GM18520 (cell line): Measurements from ENCODE around the gene SEMA5A.

Experiments used
- ATAC-seq: cut with Tn5 transposase; IDR thresholded peaks from one replicate; pipeline ENCODE4 v1.9.1; 2021; ENCODE audit not compliant: unreplicated experiment

SEMA5A gene

GRCh38 chr5:9337928-9338595 is 207.8 kb downstream of the SEMA5A start:
- no peak for ATAC-seq

GRCh38 chr5:9335754-9336495 is 209.9 kb downstream of the SEMA5A start:
- no peak for ATAC-seq

GRCh38 chr5:9335269-9335668 is 210.6 kb downstream of the SEMA5A start:
- no peak for ATAC-seq

- no peak for ATAC-seq
Measured at GRCh38 chr5:9332026-9332425, 213.8 kb downstream of the SEMA5A start.

GRCh38 chr5:9331372-9331771 is 214.5 kb downstream of the SEMA5A start:
- no peak for ATAC-seq

GRCh38 chr5:9329125-9329524 is 216.8 kb downstream of the SEMA5A start:
- ATAC-seq = no peak

GRCh38 chr5:9325549-9325948 is 220.3 kb downstream of the SEMA5A start:
- no peak for ATAC-seq

- no peak for ATAC-seq
Measured at GRCh38 chr5:9324348-9325077, 221.4 kb downstream of the SEMA5A start.

- ATAC-seq = no peak
Measured at GRCh38 chr5:9320652-9321051, 225.2 kb downstream of the SEMA5A start.

- no peak for ATAC-seq
Measured at GRCh38 chr5:9318031-9318430, 227.8 kb downstream of the SEMA5A start.

GRCh38 chr5:9316733-9317132 is 229.1 kb downstream of the SEMA5A start:
- ATAC-seq = no peak

GRCh38 chr5:9316041-9316440 is 229.8 kb downstream of the SEMA5A start:
- ATAC-seq = no peak

GRCh38 chr5:9314558-9314957 is 231.3 kb downstream of the SEMA5A start:
- ATAC-seq = no peak

- ATAC-seq = no peak
Measured at GRCh38 chr5:9313751-9314150, 232.1 kb downstream of the SEMA5A start.

GRCh38 chr5:9307150-9307549 is 238.7 kb downstream of the SEMA5A start:
- ATAC-seq = no peak

GRCh38 chr5:9302218-9302617 is 243.7 kb downstream of the SEMA5A start:
- no peak for ATAC-seq

GRCh38 chr5:9301200-9301599 is 244.7 kb downstream of the SEMA5A start:
- no peak for ATAC-seq

GRCh38 chr5:9297134-9297533 is 248.7 kb downstream of the SEMA5A start:
- ATAC-seq = no peak

GRCh38 chr5:9295466-9295801 is 250.4 kb downstream of the SEMA5A start:
- ATAC-seq = no peak

- no peak for ATAC-seq
Measured at GRCh38 chr5:9294793-9295465, 250.9 kb downstream of the SEMA5A start.

- no peak for ATAC-seq
Measured at GRCh38 chr5:9288234-9288633, 257.6 kb downstream of the SEMA5A start.
